Neuronal stem cell (in vitro differentiated cells): ENCODE results near the gene FKBP6.
A peak's percentile ranks its signal among the peaks of the same experiment; 100 is the strongest.
"Not testable (repeated sequence)": the region's sequence is repeated elsewhere in the genome, so short reads cannot be mapped to it uniquely, and the experiment has no call there.

Source experiments
- DNase-seq: peaks from one replicate; pipeline ENCODE4 v3.0.0-alpha.2; 2013; ENCODE audit warnings: low spot score
- H2AFZ ChIP-seq: one replicate; pipeline ENCODE4 v1.6.1; 2013; ENCODE audit warnings: mild to moderate bottlenecking, low read length, inconsistent platforms
- H2AK5ac ChIP-seq: 2 replicates; pipeline ENCODE4 v1.6.1; 2013; ENCODE audit warnings: low read depth, mild to moderate bottlenecking, inconsistent platforms, low read length, moderate library complexity, mixed read lengths
- H2BK120ac ChIP-seq: 2 replicates; pipeline ENCODE4 v1.6.1; 2013; ENCODE audit warnings: low read depth, mild to moderate bottlenecking, inconsistent platforms, low read length, moderate library complexity, mixed read lengths
- H2BK12ac ChIP-seq: one replicate; pipeline ENCODE4 v1.6.1; 2013; ENCODE audit warnings: low read length, inconsistent platforms
- H2BK15ac ChIP-seq: 2 replicates; pipeline ENCODE4 v1.6.1; 2013; ENCODE audit warnings: mild to moderate bottlenecking, low read length, inconsistent platforms, mixed read lengths
- H2BK5ac ChIP-seq: one replicate; pipeline ENCODE4 v1.6.1; 2013; ENCODE audit warnings: inconsistent platforms, mild to moderate bottlenecking, low read length, moderate library complexity
- H3K14ac ChIP-seq: one replicate; pipeline ENCODE4 v1.6.1; 2013; ENCODE audit warnings: low read length, inconsistent platforms
- H3K18ac ChIP-seq: 2 replicates; pipeline ENCODE4 v1.6.1; 2013; ENCODE audit warnings: low read length, inconsistent platforms
- H3K23ac ChIP-seq: 2 replicates; pipeline ENCODE4 v1.6.1; 2013; ENCODE audit warnings: low read depth, mild to moderate bottlenecking, mixed read lengths, low read length, inconsistent platforms; ENCODE audit not compliant: poor library complexity
- H3K27ac ChIP-seq: replicated peaks from 3 replicates; pipeline ENCODE4 v1.5.1; 2013; ENCODE audit warnings: low read length, inconsistent platforms
- H3K27me3 ChIP-seq, 3 experiments: 2 replicates each; pipeline ENCODE4 v1.6.1; 2013; ENCODE audit warnings: low read length in 3 of 3, mild to moderate bottlenecking in 2 of 3, inconsistent platforms in 1 of 3, low read depth in 1 of 3, mixed read lengths in 1 of 3, moderate library complexity in 1 of 3; ENCODE audit not compliant: control insufficient read depth in 3 of 3, insufficient read depth in 3 of 3
- H3K36me3 ChIP-seq, 2 donors: replicated peaks in 1 of 2; 2 replicates each; pipeline ENCODE4 v1.6.1; 2013; ENCODE audit warnings: low read length in 2 of 2; ENCODE audit not compliant: control insufficient read depth in 2 of 2, insufficient read depth in 2 of 2
- H3K4ac ChIP-seq: 2 replicates; pipeline ENCODE4 v1.6.1; 2013; ENCODE audit warnings: inconsistent platforms, mild to moderate bottlenecking, low read length, moderate library complexity
- H3K4me1 ChIP-seq, 2 donors: 1 replicate in 1 of 2; 2 replicates in 1 of 2; pipeline ENCODE4 v1.6.1; 2013; ENCODE audit warnings: low read length in 2 of 2, low read depth in 1 of 2; ENCODE audit not compliant: control insufficient read depth in 2 of 2, insufficient read depth in 1 of 2
- H3K4me2 ChIP-seq: one replicate; pipeline ENCODE4 v1.6.1; 2013; ENCODE audit warnings: mild to moderate bottlenecking, low read length, inconsistent platforms; ENCODE audit not compliant: insufficient read depth, poor library complexity, severe bottlenecking
- H3K4me3 ChIP-seq, 2 donors: 2 replicates each; pipeline ENCODE4 v1.5.1; 2013; ENCODE audit warnings: low read length in 2 of 2, mild to moderate bottlenecking in 2 of 2, inconsistent platforms in 1 of 2, moderate library complexity in 1 of 2
- H3K79me1 ChIP-seq: one replicate; pipeline ENCODE4 v1.6.1; 2013; ENCODE audit warnings: low read depth, mild to moderate bottlenecking, inconsistent platforms, low read length, moderate library complexity
- H3K9ac ChIP-seq: one replicate; pipeline ENCODE4 v1.6.1; 2013; ENCODE audit warnings: mild to moderate bottlenecking, low read depth, low read length, inconsistent platforms; ENCODE audit not compliant: poor library complexity
- H3K9me3 ChIP-seq, 2 donors: replicated peaks in 1 of 2; 2 replicates each; pipeline versions ENCODE3 to v1.6.1; 2013; ENCODE audit warnings: low read length in 2 of 2, mild to moderate bottlenecking in 2 of 2, inconsistent platforms in 1 of 2, low read depth in 1 of 2, mixed read lengths in 1 of 2, moderate library complexity in 1 of 2; ENCODE audit not compliant: control insufficient read depth in 2 of 2, insufficient read depth in 1 of 2
- H4K8ac ChIP-seq: one replicate; pipeline ENCODE4 v1.6.1; 2013; ENCODE audit warnings: low read depth, mild to moderate bottlenecking, inconsistent platforms, low read length, moderate library complexity
- H4K91ac ChIP-seq: one replicate; pipeline ENCODE4 v1.6.1; 2013; ENCODE audit warnings: low read length, low read depth, mild to moderate bottlenecking, inconsistent platforms; ENCODE audit not compliant: poor library complexity
- WGBS, 2 donors: extraction: QIAGEN DNeasy Blood & Tissue Kit; methylation state at CpG; one replicate each; pipeline ENCODE4 v1.1.7; 2013; ENCODE audit warnings: missing lambda C conversion rate in 2 of 2, mixed read lengths in 1 of 2; ENCODE audit not compliant: insufficient read length in 2 of 2, insufficient replicate concordance in 1 of 2; ENCODE audit errors: extremely low coverage in 2 of 2; 5-methylcytosine and 5-hydroxymethylcytosine counted together

FKBP6 gene

GRCh38 chr7:73377413-73378200, 49.6 kb downstream of the FKBP6 start:
- not testable (repeated sequence) for H3K9me3 ChIP-seq, H2BK120ac ChIP-seq, H3K27me3 ChIP-seq, H2BK12ac ChIP-seq, H3K79me1 ChIP-seq, H3K27ac ChIP-seq, DNase-seq, H3K4ac ChIP-seq, H3K9ac ChIP-seq, H2BK5ac ChIP-seq, H3K4me3 ChIP-seq, H2AFZ ChIP-seq, H3K4me1 ChIP-seq, H4K8ac ChIP-seq, H3K23ac ChIP-seq, H2AK5ac ChIP-seq, H3K14ac ChIP-seq, H4K91ac ChIP-seq, H2BK15ac ChIP-seq, H3K36me3 ChIP-seq
- Histone ChIP-seq H3K18ac (peak overlapping the region; percentile 19), H3K4me2 (peak overlapping the region; percentile 33)
- no CpG with 5 or more reads among the region's 68 CpGs for WGBS, 2 donors

GRCh38 chr7:73382934-73383503, 55.1 kb downstream of the FKBP6 start:
- H3K79me1 ChIP-seq: no peaks in the 10 kb centered on the region
- no peak overlapping the region for H3K4me3 ChIP-seq
- H3K14ac ChIP-seq: no peak overlapping the region
- H3K18ac ChIP-seq: no peak overlapping the region
- no peak overlapping the region for H3K9ac ChIP-seq
- no peak overlapping the region for H3K4ac ChIP-seq
- peaks cover 5 to 7% of the 10 kb centered on the region in 2 donors for H3K9me3 ChIP-seq
- no peak overlapping the region for H2BK15ac ChIP-seq
- H2BK12ac ChIP-seq: no peak overlapping the region
- no peak overlapping the region for H3K4me2 ChIP-seq
- no peak for DNase-seq
- H3K23ac ChIP-seq: no peak overlapping the region
- no peak overlapping the region for H4K8ac ChIP-seq
- H4K91ac ChIP-seq: no peak overlapping the region
- no peak overlapping the region for H2BK120ac ChIP-seq
- no peaks in the 10 kb centered on the region for H3K36me3 ChIP-seq
- no peak overlapping the region for H3K27ac ChIP-seq
- H2BK5ac ChIP-seq: no peak overlapping the region
- no peaks in the 10 kb centered on the region for H3K4me1 ChIP-seq
- no CpG with 5 or more reads among the region's 4 CpGs for WGBS, 2 donors
- peaks cover 0 to under 1% (median 0%) of the 10 kb centered on the region in 3 experiments for H3K27me3 ChIP-seq
- no peak overlapping the region for H2AK5ac ChIP-seq
- no peak overlapping the region for H2AFZ ChIP-seq

DNA sequence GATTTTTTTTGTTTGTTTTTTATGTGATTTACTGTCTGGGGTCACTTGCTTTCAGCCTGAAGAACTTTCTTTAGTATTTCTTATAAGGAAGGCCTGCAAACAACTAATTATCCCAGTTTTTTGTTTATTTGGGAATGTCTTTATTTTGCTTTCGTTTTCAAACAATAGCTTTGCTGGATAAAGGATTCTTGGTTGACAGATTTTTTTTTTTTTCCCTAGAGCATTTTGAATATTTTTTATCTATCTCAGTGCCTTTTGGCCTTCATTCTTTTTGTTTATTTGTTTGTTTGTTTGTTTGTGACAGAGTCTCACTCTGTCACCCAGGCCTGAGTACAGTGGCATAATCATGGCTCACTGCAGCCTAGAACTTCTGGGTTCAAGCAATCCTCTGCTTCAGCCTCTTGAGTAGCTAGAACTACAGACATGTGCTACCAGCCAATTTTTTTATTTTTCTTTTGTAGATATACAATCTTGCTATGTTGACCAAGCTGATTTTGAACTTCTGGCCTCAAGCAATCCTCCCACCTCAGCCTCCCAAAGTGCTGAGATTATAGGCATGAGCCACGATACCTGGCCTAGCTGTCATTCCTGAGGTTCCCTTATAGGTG, 59.4 kb downstream of the FKBP6 start:
- no peak for DNase-seq
- H3K9ac ChIP-seq: no peak overlapping the region
- no peak overlapping the region for H4K8ac ChIP-seq
- H3K36me3 ChIP-seq: no peaks in the 10 kb centered on the region
- no peak overlapping the region for H2AK5ac ChIP-seq
- peaks cover 5 to 8% of the 10 kb centered on the region in 2 donors for H3K9me3 ChIP-seq
- no peak overlapping the region for H2BK15ac ChIP-seq
- no peak overlapping the region for H4K91ac ChIP-seq
- H2BK12ac ChIP-seq: no peak overlapping the region
- no peak overlapping the region for H2AFZ ChIP-seq
- H3K4ac ChIP-seq: no peak overlapping the region
- no peak overlapping the region for H2BK5ac ChIP-seq
- H2BK120ac ChIP-seq: no peak overlapping the region
- no CpG with 5 or more reads among the region's 2 CpGs for WGBS, 2 donors
- H3K4me3 ChIP-seq: no peak overlapping the region
- H3K4me2 ChIP-seq: no peak overlapping the region
- H3K14ac ChIP-seq: no peak overlapping the region
- no peaks in the 10 kb centered on the region for H3K4me1 ChIP-seq
- H3K18ac ChIP-seq: no peak overlapping the region
- H3K79me1 ChIP-seq: no peaks in the 10 kb centered on the region
- H3K27ac ChIP-seq: no peak overlapping the region
- no peak overlapping the region for H3K23ac ChIP-seq
- H3K27me3 ChIP-seq: no peaks in the 10 kb centered on the region

- H3K27ac ChIP-seq: no peak overlapping the region
- H3K9ac ChIP-seq: no peak overlapping the region
- H4K8ac ChIP-seq: no peak overlapping the region
- no peak overlapping the region for H3K4me2 ChIP-seq
- no peak for DNase-seq
- WGBS, 2 donors: no CpG with 5 or more reads among the region's 4 CpGs
- no peaks in the 10 kb centered on the region for H3K4me1 ChIP-seq
- no peak overlapping the region for H2BK12ac ChIP-seq
- H3K36me3 ChIP-seq: no peaks in the 10 kb centered on the region
- H3K27me3 ChIP-seq: no peaks in the 10 kb centered on the region
- no peak overlapping the region for H2BK5ac ChIP-seq
- H2AK5ac ChIP-seq: no peak overlapping the region
- H3K14ac ChIP-seq: no peak overlapping the region
- H2BK120ac ChIP-seq: no peak overlapping the region
- H4K91ac ChIP-seq: no peak overlapping the region
- H3K4me3 ChIP-seq: no peak overlapping the region
- H3K9me3 ChIP-seq: peaks cover 5 to 8% of the 10 kb centered on the region in 2 donors
- no peaks in the 10 kb centered on the region for H3K79me1 ChIP-seq
- no peak overlapping the region for H3K23ac ChIP-seq
- H3K18ac ChIP-seq: no peak overlapping the region
- no peak overlapping the region for H2BK15ac ChIP-seq
- H3K4ac ChIP-seq: no peak overlapping the region
- H2AFZ ChIP-seq: no peak overlapping the region
These were observed 60.0 kb downstream of the FKBP6 start for GRCh38 chr7:73387908-73388414.
